GM12878 (cell line): ENCODE results near the gene REN. TPM values are rescaled to one million over a fixed set of nuclear protein-coding genes. Genes with fewer than 3 reads are reported as not detected.

Experiments
- ATAC-seq: fragments of 200-7000 bp; cut with Tn5 transposase; 3 replicates; pipeline ENCODE4 v1.9.1; 2020; ENCODE audit warnings: mild to moderate bottlenecking, moderate library complexity
- BruUV-seq: library from RNA; stranded (reverse); fragments of 400-500 nt; replicated peaks from 2 replicates; lab custom pipeline; 2021; lab: Mats Ljungman, UMichigan
- CTCF ChIA-PET: fragments of 300-600 bp; sonication (Branson Sonifier 250); formaldehyde crosslinking; extraction: SDS; loops from one replicate; lab custom pipeline; 2021; ENCODE audit warnings: inconsistent platforms; lab: Yijun Ruan, JAX
- POLR2A ChIA-PET: fragments of 350-600 bp; formaldehyde crosslinking; extraction: SDS; loops from one replicate; lab custom pipeline; 2021; ENCODE audit warnings: inconsistent platforms; lab: Charles Lee
- RAD21 ChIA-PET: fragments of 300-600 bp; sonication (Branson Sonifier 250); formaldehyde crosslinking; loops from one replicate; lab custom pipeline; 2023; ENCODE audit warnings: antibody characterized with exemption; ENCODE audit not compliant: unreplicated experiment; lab: Charles Lee
- SMC1A ChIA-PET: fragments of 300-600 bp; sonication (Branson Sonifier 250); formaldehyde crosslinking; loops from one replicate; lab custom pipeline; 2023; ENCODE audit not compliant: unreplicated experiment, uncharacterized antibody; lab: Charles Lee
- DNase-seq: peaks from one replicate; pipeline ENCODE4 v3.0.0-alpha.2; 2011; ENCODE audit warnings: low read depth, low spot score
- FAIRE-seq: peaks from 3 replicates; lab custom pipeline; 2011; peaks lifted over from hg19 to GRCh38; lab: Jason Lieb, UNC
- H2AFZ ChIP-seq: 2 replicates; pipeline ENCODE4 v1.6.0; 2011; ENCODE audit warnings: low read depth, low read length, control low read depth; ENCODE audit not compliant: control insufficient read depth
- H3K27ac ChIP-seq: 2 replicates; pipeline ENCODE4 v1.5.1; 2011; ENCODE audit warnings: control low read depth; ENCODE audit not compliant: control insufficient read depth, insufficient read depth
- H3K27me3 ChIP-seq, 2 experiments: replicated peaks in 1 of 2; 2 replicates each; pipeline versions ENCODE4 v1.6.0 to v1.6.1; 2011; ENCODE audit warnings: low read length in 1 of 2; ENCODE audit not compliant: control insufficient read depth in 2 of 2, insufficient read depth in 2 of 2
- H3K36me3 ChIP-seq, 2 experiments: 2 replicates each; pipeline ENCODE4 v1.5.1; 2011; ENCODE audit warnings: low read length in 1 of 2; ENCODE audit not compliant: control insufficient read depth in 2 of 2, insufficient read depth in 2 of 2
- H3K4me1 ChIP-seq: 2 replicates; pipeline ENCODE4 v1.6.1; 2011; ENCODE audit warnings: mild to moderate bottlenecking, low read length, moderate library complexity, mixed read lengths; ENCODE audit not compliant: control insufficient read depth, insufficient read depth
- H3K4me2 ChIP-seq: 2 replicates; pipeline ENCODE4 v1.6.0; 2011; ENCODE audit warnings: control low read depth; ENCODE audit not compliant: control insufficient read depth, insufficient read depth
- H3K4me3 ChIP-seq: fragments of 200-600 bp; sonication (generic); 2 replicates; pipeline ENCODE4 v1.5.1; 2016
- H3K79me2 ChIP-seq: 2 replicates; pipeline ENCODE4 v1.6.0; 2011; ENCODE audit warnings: low read length; ENCODE audit not compliant: control insufficient read depth, insufficient read depth
- H3K9ac ChIP-seq: 2 replicates; pipeline ENCODE4 v1.8.0; 2011; ENCODE audit warnings: low read length, control low read depth, mixed read lengths; ENCODE audit not compliant: control insufficient read depth, insufficient read depth
- H3K9me3 ChIP-seq: replicated peaks from 3 replicates; pipeline ENCODE4 v1.5.1; 2011; ENCODE audit warnings: mild to moderate bottlenecking, low read length; ENCODE audit not compliant: control insufficient read depth, insufficient read depth
- H4K20me1 ChIP-seq: 2 replicates; pipeline ENCODE4 v1.6.0; 2011; ENCODE audit not compliant: control insufficient read depth, insufficient read depth
- ATF2 ChIP-seq: IDR thresholded peaks from 2 replicates; pipeline ENCODE4 v1.6.1; 2012; ENCODE audit warnings: low read length, inconsistent platforms
- BCL11A ChIP-seq: IDR thresholded peaks from 2 replicates; pipeline ENCODE4 v1.6.1; 2011; ENCODE audit warnings: low read depth, low read length
- CBFB ChIP-seq: IDR thresholded peaks from 2 replicates; pipeline ENCODE4 v1.6.1; 2016; ENCODE audit warnings: antibody characterized with exemption, low read depth
- HDAC2 ChIP-seq: fragments of 200-600 bp; sonication (generic); IDR thresholded peaks from 2 replicates; pipeline ENCODE4 v1.6.1; 2017
- IKZF2 ChIP-seq, 2 experiments: fragments of 450-650 bp; IDR thresholded peaks; 2 replicates each; pipeline ENCODE4 v1.6.1; 2017; ENCODE audit warnings: mild to moderate bottlenecking in 2 of 2, moderate library complexity in 2 of 2
- JUND ChIP-seq: IDR thresholded peaks from 2 replicates; pipeline ENCODE4 v1.6.1; 2012; ENCODE audit warnings: low read depth, mild to moderate bottlenecking, low read length, improper control_type of control experiment, moderate library complexity
- KAT2A ChIP-seq: conservative IDR thresholded peaks from 2 replicates; pipeline ENCODE4 v1.6.1; 2011; ENCODE audit warnings: low read depth, low read length; ENCODE audit not compliant: control insufficient read depth
- NBN ChIP-seq: fragments of 450-650 bp; IDR thresholded peaks from 2 replicates; pipeline ENCODE4 v1.6.1; 2016
- NFYB ChIP-seq: IDR thresholded peaks from 2 replicates; pipeline ENCODE4 v1.6.1; 2011; ENCODE audit warnings: low read depth, mild to moderate bottlenecking, low read length, improper control_type of control experiment, moderate library complexity; ENCODE audit not compliant: insufficient read depth
- SMAD5 ChIP-seq: IDR thresholded peaks from 2 replicates; pipeline ENCODE4 v1.6.1; 2016; ENCODE audit warnings: antibody characterized with exemption, low read depth
- SP1 ChIP-seq: IDR thresholded peaks from one replicate; pipeline ENCODE4 v1.6.1; 2011; ENCODE audit warnings: low read depth, low read length
- ZBED1 ChIP-seq: IDR thresholded peaks from 2 replicates; pipeline ENCODE4 v1.6.1; 2016; ENCODE audit warnings: borderline replicate concordance
- WGBS: methylation state at CpG from one replicate; pipeline ENCODE4 v1.1.6; 2016; ENCODE audit warnings: low lambda C conversion rate; ENCODE audit not compliant: insufficient replicate concordance, insufficient coverage; ENCODE audit errors: missing lambda C conversion rate; 5-methylcytosine and 5-hydroxymethylcytosine counted together
- in situ Hi-C: fragments of 300-500 bp; cut with MboI; formaldehyde crosslinking; loops from 9 replicates; pipeline ENCODE4 v1.14.3; 2018; ENCODE audit warnings: mixed read lengths
- intact Hi-C: fragments of 100-400 bp; cut with micrococcal nuclease; formaldehyde crosslinking; loops from one replicate; pipeline ENCODE4 v1.14.2; 2022; ENCODE audit not compliant: unreplicated experiment
- polyA plus RNA-seq, 11 experiments: library from polyadenylated mRNA; depleted of rRNA in 4 of 11; unstranded in 6 of 11; stranded (reverse) in 5 of 11; fragments of >200 nt; fragmentation: Nextera tagmentation in 4 of 11; fragmentation: Illumina TruSeq in 1 of 11; extraction: Ambion mirVana in 4 of 11; extraction: Trizol in 1 of 11; gene quantifications; 1 replicate in 1 of 11; 2 replicates in 10 of 11; pipeline versions ENCODE4 v1.2.1 to v1.2.3, GENCODE V29; 2011 to 2016; ENCODE audit warnings: inconsistent platforms in 2 of 11, missing spikeins in 2 of 11, low read depth in 1 of 11
- total RNA-seq, 4 experiments: library from RNA; depleted of rRNA in 3 of 4; stranded (reverse); fragments of >200 nt in 3 of 4; fragmentation: Illumina TruSeq in 1 of 4; extraction: Trizol in 1 of 4; gene quantifications; 2 replicates each; pipeline versions ENCODE4 v1.2.1 to v1.2.3, GENCODE V29; 2013 to 2021
- TF ChIP-seq, protein P1 (sequence below): IDR thresholded peaks from 2 replicates; pipeline ENCODE4 v1.6.1; 2011; ENCODE audit warnings: low read depth, low read length, improper control_type of control experiment, borderline replicate concordance

The REN gene
- total and polyA plus RNA-seq, 10 of the 15 experiments (the other 5 are each of a cell fraction or from before 2014, with no cell fraction given): not detected

- in situ Hi-C loops (loop anchor here (5.0 kb wide), 1 partner anchor 265 kb away; the partner anchor contains the start of gene SNRPE), intact Hi-C loops (no loop called here)
- no peaks in the 10 kb centered on the region for H3K36me3 ChIP-seq
- no peak for ATAC-seq
- FAIRE-seq: no peak
- H2AFZ ChIP-seq: no peak overlapping the region
- BruUV-seq: no TSS peak
- ChIA-PET POLR2A (interaction anchor here (1.4 kb wide), 1 partner anchor 255 kb away, joined by 4 read pairs; no protein-coding TSS in a partner anchor), CTCF (interaction anchor here (0.9 to 7.8 kb wide), 10 partner anchors 10 to 501 kb away, joined by 3 to 121 read pairs (median 9); partner anchors contain the start of gene SNRPE), SMC1A (interaction anchor here (0.6 to 4.3 kb wide), 3 partner anchors 255 to 316 kb away, joined by 3 to 55 read pairs (median 11); no protein-coding TSS in a partner anchor), RAD21 (interaction anchor here (2.4 to 4.1 kb wide), 3 partner anchors 37 to 267 kb away, joined by 12 to 54 read pairs (median 42); partner anchors contain the start of gene SNRPE)
- WGBS: 12% methylated on average over 6 of the region's 7 CpGs
- H3K4me3 ChIP-seq: no peak overlapping the region
- no peak for DNase-seq
- no peak overlapping the region for H3K27ac ChIP-seq
- no peak overlapping the region for H3K4me2 ChIP-seq
- no peaks in the 10 kb centered on the region for H3K9me3 ChIP-seq
- no peaks in the 10 kb centered on the region for H3K4me1 ChIP-seq
- H3K27me3 ChIP-seq: no peaks in the 10 kb centered on the region; a peak in 1 of 4 replicates
- TF ChIP-seq ATF2 (no peak), ZBED1 (no peak)
- H3K9ac ChIP-seq: no peak overlapping the region
- no peaks in the 10 kb centered on the region for H3K79me2 ChIP-seq
- H4K20me1 ChIP-seq: no peaks in the 10 kb centered on the region
Measured at GRCh38 chr1:204126956-204127355, 39.2 kb downstream of the REN start.

DNA sequence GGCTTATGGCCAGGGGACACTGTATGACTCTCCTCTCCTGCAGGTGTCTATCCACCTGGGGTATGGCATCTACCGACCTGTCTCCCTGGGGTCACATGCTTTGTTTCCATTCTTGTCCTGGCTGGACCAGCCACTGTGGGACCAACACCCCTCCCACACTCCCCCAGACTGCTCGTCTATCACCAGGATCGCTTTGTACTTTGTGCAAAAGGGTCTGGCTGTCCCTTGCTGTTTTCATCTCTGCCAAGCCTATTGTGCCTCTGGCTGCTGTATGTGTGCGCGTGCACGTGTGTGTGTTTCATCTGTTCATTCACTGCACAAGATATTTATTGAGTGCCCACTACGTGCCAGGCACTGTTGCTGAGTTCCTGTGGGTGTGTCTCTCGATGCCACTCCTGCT lies 39.8 kb downstream of the REN start:
- POLR2A ChIA-PET: no interaction called here
- RAD21 ChIA-PET: interaction anchor here (4.1 kb wide), 1 partner anchor 267 kb away, joined by 54 read pairs; the partner anchor contains the start of gene SNRPE
- CTCF ChIA-PET: interaction anchor here (7.8 kb wide), 1 partner anchor 254 kb away, joined by 102 read pairs; no protein-coding TSS in a partner anchor
- no peak overlapping the region for H3K9ac ChIP-seq
- intact Hi-C loops: no loop called here
- no peak for FAIRE-seq
- in situ Hi-C loops: loop anchor here (5.0 kb wide), 1 partner anchor 264 kb away; the partner anchor contains the start of gene SNRPE
- WGBS: 37% methylated on average over 8 of the region's 8 CpGs
- BruUV-seq: no TSS peak
- no peak overlapping the region for H3K27ac ChIP-seq
- H3K27me3 ChIP-seq: no peaks in the 10 kb centered on the region; a peak in 1 of 4 replicates
- no peaks in the 10 kb centered on the region for H3K79me2 ChIP-seq
- H3K36me3 ChIP-seq: no peaks in the 10 kb centered on the region
- H3K4me2 ChIP-seq: no peak overlapping the region
- no peaks in the 10 kb centered on the region for H4K20me1 ChIP-seq
- no peak overlapping the region for H3K4me3 ChIP-seq
- SMC1A ChIA-PET: no interaction called here
- no peak overlapping the region for H2AFZ ChIP-seq
- DNase-seq: no peak
- H3K9me3 ChIP-seq: no peaks in the 10 kb centered on the region
- no peaks in the 10 kb centered on the region for H3K4me1 ChIP-seq
- ATAC-seq: no peak
- no peak for TF ChIP-seq JUND
- TF ChIP-seq, protein P1, sequence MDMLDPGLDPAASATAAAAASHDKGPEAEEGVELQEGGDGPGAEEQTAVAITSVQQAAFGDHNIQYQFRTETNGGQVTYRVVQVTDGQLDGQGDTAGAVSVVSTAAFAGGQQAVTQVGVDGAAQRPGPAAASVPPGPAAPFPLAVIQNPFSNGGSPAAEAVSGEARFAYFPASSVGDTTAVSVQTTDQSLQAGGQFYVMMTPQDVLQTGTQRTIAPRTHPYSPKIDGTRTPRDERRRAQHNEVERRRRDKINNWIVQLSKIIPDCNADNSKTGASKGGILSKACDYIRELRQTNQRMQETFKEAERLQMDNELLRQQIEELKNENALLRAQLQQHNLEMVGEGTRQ: no peak
- TF ChIP-seq KAT2A: no peak
- no peak for TF ChIP-seq NFYB
- TF ChIP-seq IKZF2 (IDR thresholded peaks at IDR 0.05): no peak
- TF ChIP-seq SP1: no peak
- no peak for TF ChIP-seq BCL11A
- no peak for TF ChIP-seq SMAD5
- TF ChIP-seq CBFB: no peak
- TF ChIP-seq HDAC2: no peak
- TF ChIP-seq NBN: no peak
